KG1 (cell line): ENCODE results near the gene CBY3.
"Not testable (repeated sequence)": the region's sequence is repeated elsewhere in the genome, so short reads cannot be mapped to it uniquely, and the experiment has no call there.

ENCODE experiments used
- DNase-seq: peaks from one replicate; lab custom pipeline; 2025; lab: John Stamatoyannopoulos, UW

The CBY3 gene

DNA sequence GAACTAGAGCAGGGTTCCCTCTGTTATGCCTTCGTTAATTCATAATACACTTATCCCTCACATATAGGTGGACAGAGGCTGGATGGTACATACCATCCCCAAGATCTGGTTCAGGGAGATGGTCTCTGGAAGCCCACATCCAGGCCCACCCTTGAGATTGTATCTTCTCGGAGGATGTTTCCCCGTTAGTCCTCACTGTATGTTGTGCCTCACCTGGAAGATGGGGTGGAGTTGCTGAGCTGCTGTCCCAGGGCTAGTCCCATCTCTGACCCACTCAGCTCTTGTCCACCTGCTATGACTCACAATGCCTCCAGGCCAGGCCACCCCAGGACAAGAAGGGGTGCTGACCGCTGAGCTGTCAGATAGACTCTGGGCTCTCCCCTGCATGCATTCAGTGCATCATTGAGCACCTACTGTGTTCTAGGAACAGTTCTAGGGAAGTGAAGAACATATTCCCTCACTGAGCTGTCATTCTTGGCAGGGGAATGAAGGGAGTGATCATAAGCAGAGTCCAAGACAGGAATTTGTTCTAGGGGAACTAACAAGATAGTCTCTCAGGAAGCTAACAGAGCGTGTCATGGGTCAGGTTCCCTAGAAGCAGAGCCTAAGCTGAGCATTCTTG is at the start of gene CBY3:
Gene CBY3, minus strand, starts transcription at position 255 of the 622 bp plus-strand sequence. Its CDS starts 116 bp downstream, at position 139.
- DNase-seq, result no peak

DNA sequence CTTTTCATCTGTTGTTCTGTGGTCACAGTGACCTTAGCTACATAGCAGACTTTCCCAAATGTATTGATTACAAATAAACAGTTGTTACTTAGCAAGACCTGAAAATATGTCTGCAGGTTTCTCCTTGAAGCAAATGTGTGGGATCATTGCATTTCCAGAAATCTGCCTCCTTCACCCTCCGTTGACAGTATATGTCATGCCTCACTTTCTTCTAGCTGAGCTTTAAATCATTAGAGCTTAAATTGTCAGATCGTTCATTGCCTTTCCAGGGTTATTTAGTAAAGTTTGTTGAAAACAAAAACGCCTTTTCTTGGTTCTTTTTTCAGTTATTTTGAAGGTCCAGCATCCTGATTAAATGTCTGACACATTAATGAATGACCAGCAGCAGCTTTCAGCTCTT is 49.5 kb upstream of the CBY3 start:
- no peak for DNase-seq

- DNase-seq, result no peak
Measured at GRCh38 chr5:179729727-179730126, 48.9 kb upstream of the CBY3 start.

- DNase-seq, result no peak
Measured at GRCh38 chr5:179729303-179729702, 48.5 kb upstream of the CBY3 start.

- DNase-seq, result no peak
Measured at GRCh38 chr5:179727106-179727505, 46.3 kb upstream of the CBY3 start.

DNA sequence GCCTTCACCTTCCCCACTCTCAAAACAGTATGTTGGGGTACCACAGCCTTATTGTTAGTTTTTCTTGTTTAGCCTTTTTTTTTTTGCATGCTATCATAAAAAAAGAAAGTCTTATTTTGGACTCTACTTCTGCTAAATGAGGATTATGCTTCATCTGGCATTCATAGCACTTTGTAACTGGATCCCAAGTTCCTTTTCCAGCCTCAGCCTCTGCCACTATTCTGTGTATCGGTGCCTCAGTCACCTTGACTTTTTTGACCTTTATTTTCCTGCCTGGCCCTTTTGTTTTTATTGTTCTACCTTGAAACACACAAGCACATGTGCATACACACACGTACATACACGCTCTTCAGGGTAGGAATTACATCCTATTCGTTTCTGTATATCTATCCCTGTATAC is 43.3 kb upstream of the CBY3 start:
- no peak for DNase-seq

- DNase-seq, result no peak
Measured at GRCh38 chr5:179720222-179720621, 39.4 kb upstream of the CBY3 start.

DNA sequence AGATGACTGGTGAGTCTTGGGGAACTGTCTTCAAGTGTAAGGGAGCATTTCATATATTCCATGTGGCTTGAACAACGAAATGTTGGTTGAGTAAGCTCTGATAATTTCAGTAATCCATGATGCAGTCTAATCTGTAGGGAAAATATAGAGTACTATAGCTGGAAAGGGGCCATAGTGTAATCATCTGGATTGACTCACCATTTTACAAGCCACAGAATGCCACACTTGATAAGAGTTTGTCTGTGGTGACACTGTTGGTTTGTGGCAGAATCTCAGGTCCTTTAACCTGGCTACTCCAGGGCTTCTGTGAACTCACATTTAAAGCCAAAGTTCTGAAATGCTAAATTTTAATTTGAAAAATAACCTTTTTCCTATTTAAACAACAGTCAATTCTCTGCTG is 35.5 kb upstream of the CBY3 start:
- no peak for DNase-seq

- DNase-seq, result no peak
Measured at GRCh38 chr5:179700401-179700918, 19.6 kb upstream of the CBY3 start.

DNA sequence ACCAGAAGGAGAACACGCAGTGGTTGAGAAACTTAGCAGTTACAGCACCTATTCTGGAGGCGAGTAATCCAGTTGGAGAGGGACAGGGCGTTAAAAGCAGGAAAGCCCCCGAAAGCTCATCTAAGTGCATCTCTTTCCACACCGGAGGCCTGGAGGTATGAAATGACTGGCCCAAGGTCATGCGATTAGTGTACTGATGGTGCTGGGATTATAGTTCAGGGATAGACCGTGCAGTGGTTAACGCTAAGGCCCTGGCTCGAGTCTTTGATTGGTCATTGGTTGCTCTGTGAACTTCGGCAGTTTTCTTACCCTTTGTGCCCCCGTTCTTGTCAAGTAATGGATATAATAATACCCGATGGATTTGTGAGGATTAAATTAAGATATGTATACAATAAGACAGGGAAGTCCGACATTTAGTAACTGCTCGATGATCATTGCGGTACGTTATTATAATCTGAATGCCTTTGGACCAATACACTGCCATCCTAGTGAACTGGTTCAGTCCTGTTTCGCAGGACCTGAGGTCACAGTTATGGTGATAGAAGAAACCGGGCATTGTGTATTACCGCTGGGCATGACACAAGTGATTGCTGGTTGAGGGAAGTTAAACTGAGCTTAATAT is 18.9 kb upstream of the CBY3 start:
- peak; percentile 54 for DNase-seq

GRCh38 chr5:179698935-179699615 is 18.2 kb upstream of the CBY3 start, which contains the start of gene CANX:
Gene CANX, plus strand, starts transcription at chr5:179698967. Its CDS starts 6,715 bp downstream, at chr5:179705682.
- no peak for DNase-seq

GRCh38 chr5:179697993-179698934 is 17.4 kb upstream of the CBY3 start:
- peak; percentile 95 for DNase-seq

DNA sequence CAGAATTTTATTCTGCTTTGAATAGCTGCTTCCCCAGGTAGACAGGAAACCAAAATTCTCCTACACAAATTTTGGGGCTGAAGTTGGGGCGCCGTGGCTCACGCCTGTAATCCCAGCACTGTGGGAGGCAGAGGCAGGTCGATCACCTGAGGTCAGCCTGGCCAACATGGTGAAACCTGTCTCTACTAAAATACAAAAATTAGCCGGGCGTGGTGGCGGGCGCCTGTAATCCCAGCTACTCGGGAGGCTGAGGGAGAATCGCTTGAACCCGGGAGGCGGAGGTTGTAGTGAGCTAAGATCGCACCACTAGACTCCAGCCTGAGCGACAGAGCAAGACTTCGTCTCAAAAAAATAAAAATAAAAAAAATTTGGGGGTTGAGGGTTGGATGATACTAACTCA is 16.7 kb upstream of the CBY3 start:
- not testable (repeated sequence) for DNase-seq

DNA sequence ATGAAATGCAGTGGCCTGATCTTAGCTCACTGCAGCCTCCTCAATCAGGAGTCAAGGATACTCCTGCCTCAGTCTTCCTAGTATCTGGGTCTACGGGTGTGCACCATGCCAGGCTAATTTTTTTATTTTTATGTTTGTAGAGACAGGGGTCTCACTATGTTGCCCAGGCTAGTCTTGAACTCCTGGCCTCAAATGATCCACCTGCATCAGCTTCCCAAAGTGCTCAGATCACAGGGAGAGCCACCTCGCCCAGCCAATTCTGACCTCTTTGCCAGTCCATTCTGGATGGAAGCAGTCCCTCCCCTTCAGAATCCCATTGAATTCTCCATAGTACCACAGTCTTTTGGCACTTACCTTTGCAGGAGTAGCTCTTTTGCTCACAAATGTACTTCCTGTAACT is 16.3 kb upstream of the CBY3 start:
- DNase-seq, result no peak

DNA sequence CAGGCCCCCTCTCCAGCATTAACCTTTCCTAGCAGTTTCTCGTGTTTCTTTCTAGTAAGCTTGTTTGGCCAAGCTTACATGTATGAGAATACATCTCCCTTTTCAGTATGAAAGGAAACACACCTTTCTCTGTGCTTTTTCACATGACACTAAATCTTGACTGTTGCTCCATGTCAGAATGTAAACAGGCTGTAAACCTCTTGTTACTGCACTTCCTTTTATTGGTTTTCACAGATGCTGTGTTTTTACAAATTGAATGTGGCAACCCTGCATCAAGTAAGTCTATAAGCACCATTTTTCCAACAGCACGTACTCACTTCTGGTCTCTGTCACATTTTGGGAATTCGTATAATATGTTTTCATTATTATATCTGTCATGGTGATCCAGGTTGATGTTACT is 15.8 kb upstream of the CBY3 start:
- no peak for DNase-seq

GRCh38 chr5:179694561-179694960 is 13.7 kb upstream of the CBY3 start:
- no peak for DNase-seq

- DNase-seq, result not testable (repeated sequence)
Measured at GRCh38 chr5:179689212-179689611, 8.4 kb upstream of the CBY3 start.

GRCh38 chr5:179680014-179680779 is 637 bp downstream of the CBY3 start:
- no peak for DNase-seq

DNA sequence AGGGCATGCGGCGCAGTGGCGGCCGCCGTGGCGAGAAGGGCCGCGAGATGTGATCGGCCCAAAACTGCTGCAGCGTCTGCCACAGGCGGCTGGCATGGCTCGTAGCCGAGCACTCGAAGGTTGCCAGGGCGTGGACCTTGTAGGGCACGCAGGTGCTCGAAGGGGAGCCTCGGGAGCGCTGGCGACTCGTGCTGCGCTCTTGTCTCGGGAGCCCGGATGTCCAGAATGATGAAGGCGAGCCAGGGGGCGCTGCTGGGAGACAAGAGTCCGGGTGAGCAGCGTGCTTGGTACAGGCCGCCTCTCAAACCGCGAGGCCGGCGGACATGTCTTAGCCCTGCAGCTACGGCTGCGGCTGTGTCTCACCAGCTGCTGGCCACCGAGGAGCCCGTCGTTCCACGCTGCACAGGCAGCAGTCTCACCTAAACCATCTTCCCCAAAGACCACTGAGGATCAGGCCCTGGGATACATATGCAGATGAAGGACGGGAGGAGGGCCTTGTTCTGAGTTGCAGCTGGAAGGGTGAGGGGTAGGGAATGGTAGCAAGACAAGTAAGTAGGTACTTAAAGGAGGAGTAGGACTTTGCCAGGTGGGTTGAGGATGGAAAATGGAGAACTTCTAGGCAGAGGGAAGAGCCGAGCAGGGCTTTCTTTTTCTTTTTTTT is 1.7 kb downstream of the CBY3 start:
- no peak for DNase-seq

DNA sequence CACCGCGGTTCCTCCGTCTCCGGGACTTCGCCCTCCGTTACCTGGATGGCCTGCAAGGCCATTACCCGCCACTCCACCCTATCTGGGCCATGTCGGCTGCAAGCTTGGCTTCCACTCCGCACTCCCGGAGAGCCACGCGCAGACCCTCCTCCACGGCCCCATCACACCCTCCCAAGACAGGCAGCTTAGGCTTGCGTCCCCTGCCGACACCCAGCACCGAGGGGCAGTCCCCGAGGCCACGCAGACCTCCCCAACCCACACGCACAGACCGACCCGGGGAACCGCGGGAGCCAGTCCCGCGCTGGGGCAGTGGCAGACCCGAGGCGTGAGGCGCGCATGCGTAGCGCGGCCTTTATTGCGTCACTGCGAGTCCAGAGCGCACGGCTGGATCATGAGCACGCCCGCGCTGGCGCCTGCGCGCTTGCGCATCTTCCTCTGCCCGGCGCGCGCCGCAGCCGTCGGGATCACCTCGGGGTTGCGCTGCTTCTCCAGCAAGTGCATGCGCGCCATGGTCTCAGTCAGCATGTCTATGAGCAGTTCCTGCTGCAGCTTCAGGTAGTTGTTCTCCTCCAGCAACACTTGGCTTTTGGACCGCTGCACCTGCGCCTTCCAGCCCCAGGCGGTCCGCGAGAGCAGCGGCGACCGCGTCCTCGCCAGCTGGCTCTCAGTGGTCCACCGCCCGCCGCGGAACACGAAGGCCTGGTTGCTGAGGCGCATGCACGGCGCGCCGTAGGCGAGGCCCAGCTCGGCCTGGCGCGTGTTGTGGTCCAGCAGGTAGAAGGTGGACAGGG is 2.4 kb downstream of the CBY3 start:
- DNase-seq, result peak; percentile 98
